HS-5 (cell line): Measurements from ENCODE around the gene PSMC5.
"Not testable (repeated sequence)": the region's sequence is repeated elsewhere in the genome, so short reads cannot be mapped to it uniquely, and the experiment has no call there.

Experiments
- DNase-seq: peaks from one replicate; pipeline ENCODE4 v3.0.0-alpha.2; 2012; ENCODE audit warnings: low read depth

PSMC5 gene

DNA sequence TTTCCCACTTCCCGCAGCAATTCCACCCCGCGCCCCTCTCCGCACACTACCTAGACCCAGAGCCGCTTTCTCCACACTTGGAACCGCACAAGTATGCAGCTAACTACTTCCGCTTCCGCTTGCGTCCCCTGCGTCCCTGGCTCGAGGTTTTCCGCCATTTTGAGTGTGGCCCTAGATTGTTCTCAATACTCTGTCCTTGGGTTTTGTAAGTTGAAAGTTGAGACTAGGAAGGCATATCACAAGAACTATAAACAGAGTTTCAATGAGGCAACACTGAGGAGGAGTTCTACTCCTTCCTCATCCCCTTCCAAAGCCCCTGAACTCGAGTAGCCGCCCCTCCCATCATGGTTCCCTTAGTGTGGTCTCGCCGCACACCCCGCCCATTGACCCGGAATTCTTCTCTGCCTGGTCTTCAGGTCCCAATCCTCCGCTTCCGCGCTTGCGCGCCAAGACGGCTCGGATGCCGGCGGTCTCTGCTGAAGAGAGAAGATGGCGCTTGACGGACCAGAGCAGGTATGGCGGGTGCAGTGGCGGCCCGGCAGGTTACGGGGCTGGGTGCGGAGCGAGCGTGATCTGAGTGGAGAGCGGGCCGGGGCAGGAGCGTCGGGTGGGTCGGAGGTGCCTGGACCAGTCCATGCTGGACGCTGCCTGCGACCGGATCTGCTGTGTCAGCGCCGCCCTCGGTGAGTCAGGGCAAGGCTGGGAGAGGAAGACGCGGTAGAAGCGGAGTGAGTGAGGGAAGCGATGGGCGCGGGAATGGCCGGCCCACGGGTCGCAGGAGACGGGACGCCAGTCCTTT is at the start of gene PSMC5, which contains the start of gene FTSJ3:
Gene PSMC5, plus strand, starts transcription at position 430 of the 799 bp plus-strand sequence. Its CDS starts 60 bp downstream, at position 490.
Gene FTSJ3, minus strand, starts transcription at position 662 of the 799 bp plus-strand sequence. CDS start 761 bp downstream, outside the sequence.
- DNase-seq: peak; percentile 94

DNA sequence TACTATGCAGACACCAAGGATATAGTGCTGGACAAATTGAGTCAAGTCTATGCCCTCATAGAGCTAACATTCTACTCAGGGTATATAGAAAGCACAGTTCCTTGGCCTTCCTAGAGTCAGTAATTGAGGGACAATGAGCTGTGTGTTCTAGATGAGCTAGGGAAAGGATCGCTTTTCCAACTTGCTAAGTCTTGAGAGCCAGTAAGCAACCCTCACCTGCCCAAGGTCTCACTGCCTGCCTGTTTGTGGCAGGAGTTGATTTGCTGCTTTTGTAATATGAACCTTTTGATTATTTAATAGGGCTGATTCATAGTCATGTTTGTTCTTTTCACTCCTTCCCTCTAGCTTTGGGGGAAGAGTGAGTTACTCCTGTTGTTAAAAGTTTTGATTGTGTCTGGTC is 46.7 kb upstream of the PSMC5 start:
- DNase-seq: no peak

- no peak for DNase-seq
These were observed 46.3 kb upstream of the PSMC5 start for GRCh38 chr17:63780928-63781327.

DNA sequence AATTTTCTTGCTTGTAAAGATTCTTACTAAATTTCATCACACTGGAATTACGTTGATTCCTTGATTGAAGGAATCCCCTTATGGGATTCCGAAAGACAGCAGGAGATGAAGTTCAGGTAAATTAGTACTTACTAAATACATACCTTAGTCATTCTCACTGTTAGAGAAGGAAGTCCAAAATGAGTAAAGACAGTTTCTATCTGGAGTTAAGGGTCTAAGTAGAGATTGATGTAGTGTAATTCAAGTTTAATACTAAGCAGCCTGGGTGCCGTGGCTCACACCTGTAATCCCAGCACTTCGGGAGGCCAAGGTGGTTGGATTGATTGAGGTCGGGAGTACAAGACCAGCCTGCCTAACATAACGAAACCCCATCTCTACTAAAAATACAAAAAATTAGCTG is 43.7 kb upstream of the PSMC5 start:
- no peak for DNase-seq

DNA sequence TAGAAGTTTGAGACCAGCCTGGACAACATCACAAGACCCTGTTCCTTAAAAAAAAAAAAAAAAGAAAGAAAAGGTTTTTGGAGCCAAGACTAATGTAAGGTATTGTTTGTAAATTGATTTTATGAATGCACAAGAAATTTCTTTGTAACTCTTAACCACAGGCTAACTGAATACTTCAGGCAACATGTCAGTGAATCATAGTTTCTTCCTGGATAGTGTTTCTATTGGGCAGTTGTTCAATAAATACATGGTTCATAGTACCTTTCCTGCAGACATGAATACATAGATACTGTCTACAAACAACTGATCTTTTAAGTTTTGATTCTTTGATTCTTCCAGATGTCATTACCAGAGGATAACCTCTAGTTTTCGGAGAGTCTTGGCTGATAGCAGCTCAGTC is 41.7 kb upstream of the PSMC5 start:
- peak; percentile 22 for DNase-seq

DNA sequence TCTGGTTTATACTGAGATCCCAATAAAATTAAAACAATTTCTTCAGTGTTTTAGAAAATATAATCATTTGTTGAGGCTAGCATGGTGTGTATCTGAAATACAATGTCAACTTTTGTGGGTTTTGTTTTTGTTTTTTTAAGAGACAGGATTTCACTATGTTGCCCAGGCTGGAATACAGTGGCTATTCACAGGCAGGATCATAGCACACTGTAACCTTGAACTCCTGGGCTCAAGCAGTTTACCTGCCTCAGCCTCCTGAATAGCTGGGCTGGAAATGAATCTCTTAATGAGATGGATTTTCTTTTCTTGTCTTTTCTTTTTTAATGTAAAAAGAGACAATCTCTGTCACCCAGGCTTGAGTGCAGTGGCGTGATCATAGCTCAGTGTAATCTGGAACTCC is 41.1 kb upstream of the PSMC5 start:
- DNase-seq: no peak

GRCh38 chr17:63786971-63787711 is 40.1 kb upstream of the PSMC5 start:
- no peak for DNase-seq

DNA sequence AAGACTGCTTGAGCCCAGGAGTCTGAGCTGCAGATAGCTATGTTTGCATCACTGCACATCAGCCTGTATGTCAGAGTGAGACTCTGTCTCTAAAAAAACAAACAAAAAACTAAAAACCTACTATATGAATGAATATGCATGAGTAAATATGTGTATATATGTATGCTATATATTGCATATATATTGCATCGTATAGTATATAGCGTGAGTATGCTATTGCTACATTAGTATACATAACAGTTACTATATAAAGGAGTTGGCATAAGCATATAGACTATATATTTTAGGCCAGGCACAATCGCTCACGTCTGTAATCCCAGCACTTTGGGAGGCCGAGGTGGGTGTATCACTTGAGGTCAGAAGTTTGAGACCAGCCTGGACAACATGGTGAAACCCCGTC is 37.2 kb upstream of the PSMC5 start:
- DNase-seq: no peak

DNA sequence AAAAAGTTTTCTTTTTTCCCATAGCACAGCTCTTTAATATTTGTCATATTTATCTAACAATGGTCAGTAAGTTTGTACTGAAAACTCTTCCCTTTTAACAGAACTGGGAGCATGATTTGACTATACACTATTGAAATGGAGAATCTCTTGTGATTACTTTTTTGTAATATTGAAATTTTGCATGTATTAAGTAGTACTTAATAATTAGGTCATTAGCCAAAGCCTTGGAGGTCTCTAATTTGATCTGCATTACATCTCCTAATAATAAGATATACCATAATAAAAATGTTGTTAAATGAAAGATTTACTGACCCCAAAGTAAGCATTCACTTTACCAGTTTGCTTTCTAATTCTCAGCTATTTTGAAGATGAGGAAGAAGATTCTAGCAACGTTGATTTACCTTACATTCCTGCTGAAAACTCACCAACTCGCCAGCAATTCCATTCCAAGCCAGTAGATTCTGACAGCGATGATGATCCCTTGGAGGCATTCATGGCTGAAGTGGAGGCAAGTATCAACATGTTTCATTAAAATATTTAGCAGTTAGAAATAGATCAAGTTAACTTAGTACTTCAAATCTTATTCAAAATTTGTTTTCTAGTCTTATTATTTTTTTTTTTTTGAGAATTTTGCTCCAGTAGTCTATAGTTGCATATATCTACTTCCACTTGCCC is 35.0 kb upstream of the PSMC5 start:
- DNase-seq: no peak

GRCh38 chr17:63796375-63796774 is 30.9 kb upstream of the PSMC5 start:
- not testable (repeated sequence) for DNase-seq

- DNase-seq: no peak
These were observed 28.6 kb upstream of the PSMC5 start for GRCh38 chr17:63798572-63799106.

- DNase-seq: no peak
These were observed 26.4 kb upstream of the PSMC5 start for GRCh38 chr17:63800783-63801182.

- DNase-seq: no peak
These were observed 22.9 kb upstream of the PSMC5 start for GRCh38 chr17:63804328-63804727.

GRCh38 chr17:63805591-63805990 is 21.6 kb upstream of the PSMC5 start:
- no peak for DNase-seq

DNA sequence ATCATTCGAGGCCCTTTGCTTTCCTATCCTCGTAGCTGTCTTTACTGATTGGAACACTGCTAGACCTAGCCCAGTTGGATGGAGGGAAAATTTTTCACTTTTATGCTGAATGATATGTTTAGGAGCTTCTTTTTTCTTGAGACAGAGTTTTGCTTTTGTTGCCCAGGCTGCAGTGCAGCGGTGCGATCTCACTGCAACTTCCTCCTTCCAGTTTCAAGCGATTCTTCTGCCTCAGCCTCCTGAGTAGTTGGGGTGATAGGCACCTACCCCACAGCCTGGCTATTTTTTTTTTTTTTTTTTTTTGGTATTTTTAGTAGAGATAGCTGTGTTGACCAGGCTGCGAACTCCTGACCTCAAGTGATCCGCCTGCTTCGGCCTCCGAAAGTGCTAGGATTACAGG is 17.3 kb upstream of the PSMC5 start:
- no peak for DNase-seq

- DNase-seq: no peak
These were observed 11.1 kb upstream of the PSMC5 start for GRCh38 chr17:63816123-63816522.

DNA sequence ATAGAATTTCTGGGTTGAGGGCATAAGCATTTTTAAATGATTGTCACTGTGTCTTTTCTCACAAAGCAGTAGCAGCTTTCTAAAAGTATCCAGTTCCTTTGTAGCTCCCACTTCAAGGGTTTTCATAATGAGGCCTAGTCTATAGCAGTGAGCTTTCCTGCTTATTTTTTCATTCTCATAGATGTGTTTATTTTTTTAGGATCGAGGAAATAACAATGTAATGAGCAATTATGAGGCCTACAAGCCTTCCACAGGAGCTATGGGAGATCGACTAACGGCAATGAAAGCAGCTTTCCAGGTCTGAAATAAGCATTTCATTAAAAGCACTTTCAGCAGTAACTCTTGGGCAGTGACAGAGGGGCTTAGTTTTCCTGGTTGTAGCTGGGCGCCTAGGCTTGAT is 10.6 kb upstream of the PSMC5 start:
- DNase-seq: no peak

- DNase-seq: no peak
These were observed 9.4 kb upstream of the PSMC5 start for GRCh38 chr17:63817736-63818385.

DNA sequence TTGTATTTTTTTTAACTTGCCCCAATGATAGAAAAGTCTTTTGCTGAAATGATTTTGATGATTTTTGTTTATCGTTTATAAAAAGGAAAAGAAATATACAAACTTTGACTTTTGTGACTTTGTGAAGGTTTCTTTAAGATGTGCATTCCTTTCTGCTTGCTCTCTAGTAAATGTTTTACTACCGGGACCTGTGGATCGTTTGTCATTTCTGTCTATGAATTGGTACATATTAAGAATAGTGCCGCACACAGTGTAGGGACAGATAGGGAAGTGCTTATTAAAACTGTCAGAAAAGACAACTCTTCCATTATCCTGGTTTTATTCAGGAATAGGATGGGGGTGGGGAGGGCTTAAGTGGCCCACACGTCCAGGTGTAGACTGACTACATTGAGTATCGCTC is 8.1 kb upstream of the PSMC5 start:
- no peak for DNase-seq

- no peak for DNase-seq
These were observed 7.4 kb upstream of the PSMC5 start for GRCh38 chr17:63819585-63820537.
